NCI-H2081 treated with DMSO at 0.1 percent for 48 hours (cell line): Measurements from ENCODE around the gene HSPG2.
"Not testable (repeated sequence)": the region's sequence is repeated elsewhere in the genome, so short reads cannot be mapped to it uniquely, and the experiment has no call there.

Experiments used
- DNase-seq: peaks from one replicate; lab custom pipeline; 2025; lab: John Stamatoyannopoulos, UW

The HSPG2 gene

DNA sequence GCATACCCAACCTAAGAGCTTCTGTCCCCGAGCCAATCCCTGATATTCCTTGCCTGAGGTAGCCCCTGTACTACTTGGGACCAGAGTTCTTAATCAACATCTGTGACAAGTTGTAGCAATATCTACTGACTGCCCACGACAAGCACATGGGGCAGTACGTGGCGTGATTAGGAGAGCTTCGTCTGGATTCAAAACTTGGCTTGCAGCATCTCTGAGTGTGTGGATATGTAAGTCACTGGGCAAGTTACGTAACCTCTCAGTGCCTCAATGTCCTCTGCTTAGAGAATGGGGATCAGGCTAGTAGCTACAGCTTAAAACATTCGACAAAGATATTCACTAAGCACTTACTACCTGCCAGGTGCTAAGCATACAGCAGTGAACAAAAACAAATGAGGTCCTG, 5.0 kb downstream of the HSPG2 start:
- DNase-seq = no peak

DNA sequence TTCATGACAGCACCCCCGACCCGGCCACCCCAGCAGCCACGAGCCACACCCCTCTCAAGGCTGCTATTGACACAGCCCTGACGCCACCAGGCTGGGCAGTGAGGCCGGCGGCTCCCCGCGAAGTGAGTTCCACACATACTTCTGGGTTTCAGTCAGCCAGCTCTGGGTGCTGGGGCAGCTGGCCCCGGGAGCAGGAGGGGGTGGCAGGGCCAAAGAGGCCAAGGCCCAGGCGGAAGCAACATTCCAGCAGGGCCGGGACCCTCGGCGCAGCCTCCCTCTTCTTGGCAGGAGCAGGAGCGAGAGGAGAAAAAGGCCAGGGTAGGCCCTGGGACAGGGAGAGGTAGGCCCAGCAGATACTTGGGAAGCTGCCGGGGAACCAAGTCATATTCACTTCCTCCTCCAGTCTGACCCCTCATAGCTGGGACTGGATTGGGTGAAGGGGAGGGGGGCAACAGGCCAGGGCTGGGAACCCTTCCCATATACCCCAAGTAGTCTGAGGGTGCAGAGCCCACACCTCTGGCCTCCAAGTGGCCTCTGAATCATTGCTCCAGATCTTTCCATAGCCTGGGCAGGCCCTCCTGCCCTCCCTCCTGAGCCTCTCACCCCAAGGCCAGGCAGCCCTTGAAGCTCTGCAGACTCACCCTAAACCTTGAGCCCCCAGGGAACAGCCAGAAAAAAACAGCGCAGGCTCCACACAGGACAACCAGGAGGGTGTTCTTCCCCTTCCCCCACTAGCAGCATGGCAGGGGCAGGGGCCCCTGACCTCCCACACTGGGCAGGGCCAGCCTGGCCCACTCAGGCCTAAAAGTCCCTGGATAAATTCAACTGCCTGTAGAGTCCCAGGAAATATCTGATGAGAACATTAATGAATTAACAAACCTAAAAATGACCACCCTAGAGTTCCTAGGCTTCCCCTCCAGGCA, 5.7 kb downstream of the HSPG2 start:
- DNase-seq = no peak

DNA sequence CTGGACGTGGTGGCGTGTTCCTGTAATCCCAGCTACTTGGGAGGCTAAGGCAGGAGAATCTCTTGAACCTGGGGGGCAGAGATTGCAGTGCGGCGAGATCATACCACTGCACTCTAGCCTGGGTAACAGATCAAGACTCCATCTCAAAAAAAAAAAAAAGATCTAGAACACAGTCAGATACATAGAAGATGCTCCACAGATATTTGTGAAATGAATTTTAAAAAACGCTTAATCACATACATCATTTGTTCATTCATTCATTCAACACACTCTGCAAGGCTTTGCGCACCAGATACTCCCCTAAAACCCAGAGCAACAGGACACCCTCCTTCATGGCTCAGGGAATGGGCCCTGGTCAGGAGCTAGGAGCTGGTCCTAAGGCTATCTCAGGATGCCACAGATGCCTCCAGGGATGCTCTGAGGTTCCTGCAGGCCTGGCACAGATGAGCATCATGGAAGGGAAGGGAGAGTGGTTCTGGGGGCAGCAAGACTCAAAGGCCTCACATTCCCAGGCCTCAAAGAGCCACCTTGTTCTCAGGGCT, 6.4 kb downstream of the HSPG2 start:
- DNase-seq = no peak

DNA sequence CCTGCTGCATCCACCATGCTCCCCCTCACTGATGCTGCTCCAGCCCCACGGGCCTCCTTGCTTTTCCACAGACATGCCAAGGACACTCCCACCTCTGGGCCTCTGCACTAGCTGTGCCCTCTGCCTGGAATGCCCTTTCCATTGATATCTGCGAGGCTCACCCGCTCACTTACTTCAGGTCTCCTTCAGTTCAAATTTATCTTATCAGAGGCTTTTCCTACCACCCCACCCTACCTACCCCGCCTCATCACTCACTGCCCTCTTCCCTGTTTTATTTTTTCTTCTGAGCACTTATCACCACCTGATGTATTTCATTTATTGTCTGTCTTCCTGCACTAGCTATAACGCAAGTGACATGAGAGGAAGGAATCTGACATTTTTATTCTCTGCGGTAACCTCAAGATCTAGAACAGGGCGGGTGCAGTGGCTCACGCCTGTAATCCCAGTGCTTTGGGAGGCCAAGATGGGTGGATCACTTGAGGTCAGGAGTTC, 7.0 kb downstream of the HSPG2 start:
- no peak for DNase-seq

GRCh38 chr1:21927533-21928237, 9.4 kb downstream of the HSPG2 start:
- no peak for DNase-seq

GRCh38 chr1:21926814-21927532, 10.1 kb downstream of the HSPG2 start:
- no peak for DNase-seq

DNA sequence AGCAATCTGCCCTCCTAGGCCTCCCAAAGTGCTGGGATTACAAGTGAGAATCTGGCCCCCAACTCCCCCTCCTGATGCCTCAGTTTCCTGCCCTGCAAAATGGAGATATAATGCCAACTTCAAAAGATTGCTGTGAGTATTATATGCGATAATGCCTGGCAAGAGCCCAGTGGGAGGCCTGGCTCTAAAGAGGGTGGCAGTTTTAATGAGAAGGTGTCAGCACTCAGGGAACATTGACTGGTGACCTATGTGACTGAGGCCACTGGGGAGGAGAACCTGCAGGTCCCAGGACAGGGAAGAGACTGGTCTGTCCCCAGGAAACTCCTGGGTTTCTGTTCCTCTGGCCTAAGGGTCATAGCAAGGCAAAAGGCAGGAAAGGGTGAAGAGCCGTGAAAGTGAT, 11.0 kb downstream of the HSPG2 start:
- DNase-seq = no peak

DNA sequence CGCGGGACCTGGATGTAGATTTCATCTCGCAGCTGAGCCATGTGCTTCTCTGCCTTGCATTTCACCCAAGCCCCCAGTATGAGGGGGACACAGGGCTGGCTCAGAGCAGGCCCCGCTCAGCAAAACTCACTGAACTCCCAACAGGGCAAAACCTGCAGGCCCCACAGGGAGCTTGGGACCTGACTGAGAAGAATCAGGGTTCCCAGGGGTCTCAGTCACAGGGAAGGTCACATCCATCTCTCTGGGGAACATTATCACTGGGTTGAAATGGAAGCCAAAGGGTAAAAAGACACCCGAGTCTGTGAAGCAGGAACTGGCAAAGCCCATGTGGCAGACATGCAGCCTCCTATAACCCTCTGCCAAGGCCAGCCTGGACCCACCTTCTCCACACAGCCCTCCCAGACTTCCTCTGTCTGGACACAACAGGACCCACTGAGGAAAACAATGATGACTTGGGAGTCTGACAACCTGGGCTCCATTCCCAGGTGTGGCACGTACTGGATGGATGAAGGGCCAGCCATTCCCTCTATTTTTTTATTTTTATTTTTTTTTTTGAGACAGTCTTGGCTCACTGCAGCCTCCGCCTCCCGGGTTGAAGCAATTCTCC, 11.7 kb downstream of the HSPG2 start:
- DNase-seq = no peak

- no peak for DNase-seq
Measured at GRCh38 chr1:21924503-21925005, 12.6 kb downstream of the HSPG2 start.

DNA sequence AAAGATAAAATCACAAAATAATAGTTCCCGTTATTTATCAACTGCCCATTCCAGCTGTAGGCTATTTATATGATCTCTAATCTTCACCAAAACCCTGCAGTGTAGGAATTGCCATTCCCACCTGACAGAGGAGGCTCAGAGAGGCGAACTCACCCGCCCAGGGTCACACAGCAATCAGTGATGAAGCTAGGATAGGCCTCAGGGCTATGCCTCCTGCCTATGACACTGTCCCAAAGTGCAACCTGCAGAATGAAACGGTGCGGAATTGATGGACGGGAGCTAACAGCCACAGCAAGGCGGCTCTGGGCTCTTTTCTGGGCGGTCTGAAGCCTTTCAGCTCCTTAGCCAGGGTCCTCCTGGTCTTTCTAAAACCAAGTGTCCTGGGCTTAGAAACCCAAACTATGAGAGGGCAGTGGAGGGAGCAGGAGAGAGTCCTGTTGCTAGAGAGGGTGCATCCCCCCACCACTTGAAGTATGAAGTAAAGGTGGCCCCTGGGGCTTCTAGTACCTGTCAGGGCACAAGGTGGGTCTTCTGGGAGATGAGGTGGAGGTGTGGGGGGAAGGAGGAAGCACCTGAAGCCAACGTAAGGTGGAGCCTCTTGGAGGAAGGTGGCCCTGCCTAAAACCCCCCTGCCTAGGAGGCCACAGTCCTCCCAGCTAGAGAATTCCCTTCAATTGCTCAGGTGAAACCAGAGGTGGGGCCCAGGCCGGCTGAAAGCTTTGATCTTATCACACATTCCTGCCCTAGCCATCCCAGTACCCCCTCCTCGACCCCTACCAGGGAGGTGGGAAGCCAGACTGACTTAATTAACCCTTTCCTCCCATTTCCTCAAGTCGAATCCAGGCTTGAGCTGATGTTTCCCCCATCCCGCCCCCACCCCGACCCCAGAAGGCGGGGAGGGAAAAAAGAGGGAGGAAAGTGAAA, 14.8 kb downstream of the HSPG2 start:
- no peak for DNase-seq

DNA sequence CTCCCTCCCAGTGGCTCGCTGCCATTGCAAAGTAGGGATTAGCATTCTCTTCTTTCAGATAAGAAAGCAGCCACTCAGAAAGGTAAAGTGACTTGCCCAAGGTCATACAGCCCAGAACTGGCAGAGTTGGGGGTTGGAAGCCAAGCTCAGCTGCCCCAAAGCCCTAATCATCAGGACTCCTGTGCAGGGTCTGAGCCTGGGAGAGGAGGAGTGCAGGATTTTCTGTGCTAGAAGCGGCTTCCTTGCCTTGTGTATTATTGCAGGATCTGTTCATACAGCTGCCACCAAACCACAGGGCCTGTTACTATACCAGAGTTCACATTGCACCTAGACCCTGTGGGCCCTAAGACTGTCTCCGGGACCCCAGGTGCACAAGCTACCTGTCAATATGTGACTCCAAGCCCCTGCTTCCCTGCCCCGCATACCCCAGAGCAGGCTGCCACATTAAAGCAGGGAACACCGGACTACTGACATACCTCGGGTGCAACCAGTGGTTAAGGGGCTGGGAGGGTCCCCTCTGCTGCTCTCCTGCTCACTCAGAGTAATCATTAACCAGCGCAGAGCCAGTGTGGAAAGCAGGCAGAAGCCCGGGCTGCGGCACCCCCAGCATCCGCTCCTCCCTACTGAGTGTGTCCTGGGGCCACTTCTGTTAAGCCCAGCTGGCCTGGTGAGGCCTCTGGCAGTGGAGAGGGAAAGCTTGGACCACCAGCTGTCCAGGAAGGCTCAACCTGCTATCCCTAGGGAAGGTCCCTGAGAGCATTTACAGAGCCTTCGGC, 15.8 kb downstream of the HSPG2 start:
- DNase-seq = no peak

DNA sequence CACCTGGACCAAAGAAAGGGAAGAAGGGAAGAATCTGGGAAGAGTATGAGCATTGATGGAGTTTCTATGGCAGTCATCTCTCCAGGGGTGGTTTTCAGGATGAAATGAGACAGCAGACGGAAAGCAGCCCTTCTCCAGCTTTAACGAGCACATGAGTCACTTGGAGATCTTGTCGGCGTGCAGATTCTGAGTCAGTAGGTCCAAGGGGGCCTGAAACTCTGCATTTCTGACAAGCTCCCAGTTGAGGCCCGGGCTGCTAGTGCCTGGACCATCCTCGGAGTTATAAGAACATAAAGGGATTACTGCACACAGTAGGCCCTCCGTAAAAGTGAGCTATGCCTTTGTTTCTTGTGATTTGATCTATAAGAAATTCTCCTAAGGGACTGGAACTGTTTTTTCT, 17.6 kb downstream of the HSPG2 start:
- no peak for DNase-seq

DNA sequence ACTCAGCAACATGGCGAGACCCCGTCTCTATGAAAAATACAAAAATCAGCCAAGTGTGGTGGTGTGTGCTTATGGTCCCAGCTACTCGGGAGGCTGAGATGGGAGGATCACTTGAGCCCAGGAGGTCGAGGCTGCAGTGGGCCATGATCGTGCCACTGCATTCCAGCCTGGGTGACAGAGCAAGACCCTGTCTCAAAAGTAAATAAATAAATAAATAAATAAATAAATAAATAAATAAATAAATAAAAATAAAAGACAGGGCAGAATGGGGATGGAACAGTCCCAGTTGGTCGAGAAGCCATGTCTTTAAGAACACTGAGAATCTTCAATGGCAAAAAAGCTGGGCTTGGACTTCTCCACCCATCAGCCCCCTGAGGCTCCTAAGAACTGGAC, 19.9 kb downstream of the HSPG2 start:
- not testable (repeated sequence) for DNase-seq

DNA sequence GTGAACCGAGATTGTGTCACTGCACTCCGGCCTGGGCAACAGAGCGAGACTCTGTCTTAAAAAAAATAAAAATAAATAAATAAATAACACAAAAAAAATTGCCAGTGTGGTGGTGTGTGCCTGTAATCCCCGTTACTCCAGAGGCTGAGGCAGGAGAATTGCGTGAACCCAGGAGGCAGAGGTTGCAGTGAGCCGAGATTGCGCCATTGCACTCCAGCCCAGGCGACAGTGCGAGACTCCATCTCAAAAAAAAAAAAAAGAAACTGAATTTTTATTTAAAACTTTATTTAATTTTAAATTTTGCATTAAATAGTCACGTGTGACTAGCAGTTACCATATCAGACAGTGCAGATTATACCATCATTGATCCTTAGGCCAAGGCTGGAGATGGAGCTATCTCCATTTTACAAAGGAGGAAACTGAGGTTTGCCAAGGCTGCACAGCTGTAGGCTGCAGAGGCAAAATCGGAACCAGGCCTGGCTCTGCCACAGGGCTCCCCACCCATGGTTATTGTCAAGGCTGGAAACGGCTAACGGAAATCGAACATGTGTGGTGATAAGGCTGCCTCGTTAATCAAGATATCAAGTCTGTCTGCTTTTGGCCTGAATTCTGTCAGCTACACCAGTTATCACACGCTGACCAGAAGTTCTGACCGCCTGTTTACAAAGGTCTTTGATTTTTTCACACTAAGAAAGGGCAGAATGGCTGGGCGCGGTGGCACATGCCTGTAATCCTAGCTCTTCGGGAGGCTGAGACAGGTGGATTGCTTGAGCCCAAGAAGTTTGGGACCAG, 20.5 kb downstream of the HSPG2 start:
- DNase-seq = no peak

GRCh38 chr1:21914880-21915640, 22.1 kb downstream of the HSPG2 start:
- DNase-seq = no peak

DNA sequence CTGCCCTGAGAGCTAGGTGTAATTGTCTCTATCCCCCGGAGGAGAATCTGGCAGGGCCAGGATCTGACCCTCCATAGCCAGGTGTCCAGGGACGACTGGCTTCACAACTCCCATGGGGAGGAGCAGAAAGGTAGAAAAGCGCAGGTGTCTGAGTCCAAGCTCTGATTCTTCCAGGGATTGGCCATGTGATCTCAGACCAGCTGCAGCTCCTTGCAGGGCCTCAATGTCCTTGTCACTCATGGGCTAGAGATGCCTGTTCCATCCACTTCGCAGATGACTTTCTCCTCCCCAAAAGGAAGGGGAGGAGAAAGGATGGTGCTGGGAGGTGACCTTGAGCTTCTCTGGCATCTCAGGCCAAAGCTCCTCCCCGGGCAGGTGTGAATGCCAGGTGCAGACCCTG, 22.7 kb downstream of the HSPG2 start:
- DNase-seq = no peak

DNA sequence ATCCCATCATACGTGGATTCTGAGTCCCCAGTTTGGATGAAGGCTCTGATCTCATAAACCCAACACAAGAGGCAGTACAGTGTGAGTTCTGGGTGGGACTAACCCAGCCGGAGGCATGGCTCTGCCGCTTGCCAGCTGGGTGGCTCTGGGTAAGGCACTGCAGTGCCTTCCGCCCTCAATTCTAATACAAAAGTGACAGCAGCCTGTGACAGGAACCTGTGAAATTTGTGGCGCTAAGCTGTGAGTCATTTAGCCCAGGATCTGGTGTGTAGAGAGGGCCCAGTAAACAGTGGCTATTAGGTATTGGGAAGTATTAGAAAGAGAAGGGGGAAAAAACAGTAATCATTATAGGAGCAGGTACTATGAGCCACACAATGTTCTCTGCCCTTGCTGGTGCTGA, 23.3 kb downstream of the HSPG2 start:
- no peak for DNase-seq

DNA sequence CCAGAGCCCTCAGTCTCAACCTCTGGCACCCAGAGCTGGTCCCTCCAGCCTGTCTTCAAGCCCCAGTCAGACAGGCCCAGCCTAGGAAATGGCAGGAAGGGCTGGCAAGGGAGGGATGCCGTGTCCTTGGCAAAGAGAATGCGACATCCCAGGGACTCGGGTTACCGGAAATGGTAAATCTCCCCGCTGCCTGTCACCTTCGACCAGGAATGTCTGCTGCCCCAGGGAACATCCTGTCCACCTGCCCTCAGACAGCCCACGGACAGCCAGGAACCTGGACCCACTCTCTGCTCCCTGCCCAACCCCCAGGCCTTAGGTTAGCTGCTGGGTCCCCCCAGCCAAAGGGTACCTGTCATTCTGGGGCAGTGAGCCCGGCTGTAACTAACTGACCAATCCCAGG, 23.9 kb downstream of the HSPG2 start:
- no peak for DNase-seq
